HFFc6 (cell line): ENCODE results near the gene PCBP1. TPM values are rescaled to one million over a fixed set of nuclear protein-coding genes. Genes with fewer than 3 reads are reported as not detected.

Experiments
- DNase-seq: peaks from one replicate; pipeline ENCODE4 v3.0.0-alpha.2; 2018
- H3K27ac Mint-ChIP-seq: 2 replicates; pipeline ENCODE4 v1.8.0; 2020; ENCODE audit warnings: mild to moderate bottlenecking, mixed read lengths
- H3K27me3 Mint-ChIP-seq: 2 replicates; pipeline ENCODE4 v1.8.0; 2021; ENCODE audit warnings: mild to moderate bottlenecking, moderate library complexity, mixed read lengths; ENCODE audit not compliant: insufficient read depth
- H3K36me3 Mint-ChIP-seq: 2 replicates; pipeline ENCODE4 v1.8.0; 2021; ENCODE audit warnings: low read depth, mixed read lengths
- H3K4me1 Mint-ChIP-seq: 2 replicates; pipeline ENCODE4 v1.8.0; 2020; ENCODE audit warnings: low read depth, mixed read lengths
- H3K4me3 Mint-ChIP-seq: 2 replicates; pipeline ENCODE4 v1.8.0; 2020; ENCODE audit warnings: mild to moderate bottlenecking, moderate library complexity, mixed read lengths
- H3K9me3 Mint-ChIP-seq: 2 replicates; pipeline ENCODE4 v1.8.0; 2020; ENCODE audit warnings: mild to moderate bottlenecking, mixed read lengths
- long read RNA-seq: library from polyadenylated mRNA; unstranded; transcript quantifications from one replicate; pipeline ENCODE4 v2.0.0, GENCODE V29; 2019
- total RNA-seq, 6 experiments: library from RNA; stranded (reverse); fragmentation: NEBNext Ultra II Directional; extraction: Animal tissue kit (Norgen Biotek cat#: 25700); gene quantifications; 2 replicates in 1 of 6; 3 replicates in 5 of 6; pipeline ENCODE4 v1.2.3, GENCODE V29; 2021
- TF ChIP-seq, protein P1 (sequence below): fragments of 200-600 bp; sonication (generic); IDR thresholded peaks from 2 replicates; pipeline ENCODE4 v1.5.0; 2021; ENCODE audit warnings: antibody characterized with exemption, mild to moderate bottlenecking

The PCBP1 gene
- 100 to 1,000 TPM; 293 to 369 (median 361) TPM for total RNA-seq
- long read RNA-seq, transcript PCBP1-201 (1 exons, 1,750 nt): major isoform, 80 of 80 reads
- long read RNA-seq, partial matches to known transcripts: 0 of 80 reads
- long read RNA-seq, other reads (novel, unspliced or antisense): 0 of 80 reads

DNA sequence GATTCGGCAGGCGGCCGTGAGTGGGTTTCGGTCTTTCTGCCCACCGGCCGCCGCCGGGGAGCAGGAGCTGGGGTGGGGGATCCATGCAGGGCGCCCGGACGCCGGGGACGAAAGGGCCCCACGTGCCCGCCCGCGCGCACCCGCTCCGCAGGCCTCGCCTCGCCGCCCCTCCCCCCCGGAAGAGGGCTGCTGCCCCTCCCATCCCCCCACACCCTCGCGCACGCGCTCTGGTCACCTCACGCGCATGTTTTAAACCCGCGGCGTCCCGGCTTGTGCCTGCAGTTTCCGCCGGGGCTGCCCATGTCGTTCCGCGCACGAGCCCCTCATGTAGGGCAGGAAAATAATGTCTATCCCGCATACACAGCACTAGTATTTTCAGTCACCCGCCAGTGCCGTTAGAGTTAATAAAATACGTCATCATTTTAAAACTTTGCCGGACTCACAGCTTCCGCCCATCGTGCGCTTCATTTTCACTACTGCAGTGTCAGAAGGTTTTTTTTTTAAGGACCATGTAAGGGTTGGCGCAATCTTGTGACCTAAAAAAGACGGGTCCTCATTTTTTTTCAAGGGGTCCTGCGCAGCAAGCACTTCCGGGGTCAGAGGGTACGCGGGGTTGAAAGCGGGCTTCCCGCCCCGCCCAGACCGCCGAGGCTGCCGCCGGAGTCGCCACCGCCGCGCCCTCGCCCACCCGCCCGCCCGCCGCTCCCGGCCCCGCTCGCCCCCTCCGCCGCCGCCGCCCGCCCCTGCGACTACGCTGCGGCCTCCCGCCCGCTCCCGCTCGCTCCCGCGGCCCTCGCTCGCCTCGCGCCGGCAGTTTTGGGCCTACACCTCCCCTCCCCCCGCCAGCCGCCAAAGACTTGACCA is at the start of gene PCBP1:
TSS of gene PCBP1 (plus strand) at position 640 of the 864 bp plus-strand sequence. CDS start 267 bp downstream, outside the sequence.
- Mint-ChIP-seq H3K27me3 (peaks cover 6% of the 10 kb centered on the region), H3K27ac (peak within 1 kb of the TSS; percentile 100), H3K4me1 (peaks cover 49% of the 10 kb centered on the region), H3K36me3 (peaks cover 49% of the 10 kb centered on the region), H3K4me3 (peak within 1 kb of the TSS; percentile 98), H3K9me3 (no peaks in the 10 kb centered on the region)
- DNase-seq: peak; percentile 89
- TF ChIP-seq, protein P1, sequence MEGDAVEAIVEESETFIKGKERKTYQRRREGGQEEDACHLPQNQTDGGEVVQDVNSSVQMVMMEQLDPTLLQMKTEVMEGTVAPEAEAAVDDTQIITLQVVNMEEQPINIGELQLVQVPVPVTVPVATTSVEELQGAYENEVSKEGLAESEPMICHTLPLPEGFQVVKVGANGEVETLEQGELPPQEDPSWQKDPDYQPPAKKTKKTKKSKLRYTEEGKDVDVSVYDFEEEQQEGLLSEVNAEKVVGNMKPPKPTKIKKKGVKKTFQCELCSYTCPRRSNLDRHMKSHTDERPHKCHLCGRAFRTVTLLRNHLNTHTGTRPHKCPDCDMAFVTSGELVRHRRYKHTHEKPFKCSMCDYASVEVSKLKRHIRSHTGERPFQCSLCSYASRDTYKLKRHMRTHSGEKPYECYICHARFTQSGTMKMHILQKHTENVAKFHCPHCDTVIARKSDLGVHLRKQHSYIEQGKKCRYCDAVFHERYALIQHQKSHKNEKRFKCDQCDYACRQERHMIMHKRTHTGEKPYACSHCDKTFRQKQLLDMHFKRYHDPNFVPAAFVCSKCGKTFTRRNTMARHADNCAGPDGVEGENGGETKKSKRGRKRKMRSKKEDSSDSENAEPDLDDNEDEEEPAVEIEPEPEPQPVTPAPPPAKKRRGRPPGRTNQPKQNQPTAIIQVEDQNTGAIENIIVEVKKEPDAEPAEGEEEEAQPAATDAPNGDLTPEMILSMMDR: no peak

DNA sequence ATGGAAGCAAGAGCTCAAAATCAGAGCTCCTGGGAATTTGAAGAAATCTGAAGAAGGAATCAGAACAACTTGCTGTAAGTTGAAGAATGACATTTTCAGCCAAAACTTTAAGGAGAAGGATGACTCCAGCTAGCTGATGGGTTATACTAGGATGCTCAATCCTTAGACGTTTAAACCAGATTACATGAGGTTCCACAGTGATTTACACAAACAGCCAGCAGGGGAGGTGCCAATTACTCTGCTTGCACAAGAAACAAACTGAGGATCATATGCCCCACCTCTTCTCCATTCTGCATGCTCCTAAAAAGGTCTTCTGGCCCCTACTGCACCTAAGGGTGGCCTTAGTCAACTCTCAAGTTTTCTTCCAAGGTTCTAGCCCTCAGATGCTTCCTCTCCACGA is 47.9 kb upstream of the PCBP1 start:
- Mint-ChIP-seq H3K4me1 (peaks cover 40% of the 10 kb centered on the region), H3K27ac (no peak overlapping the region), H3K36me3 (0 out of 2 replicates have a peak, but pooled peaks cover 4% of the 10 kb centered on the region), H3K27me3 (no peaks in the 10 kb centered on the region; the same call in 1 of the 2 replicates), H3K4me3 (no peak overlapping the region), H3K9me3 (no peaks in the 10 kb centered on the region)
- no peak for DNase-seq
- TF ChIP-seq, protein P1: no peak

DNA sequence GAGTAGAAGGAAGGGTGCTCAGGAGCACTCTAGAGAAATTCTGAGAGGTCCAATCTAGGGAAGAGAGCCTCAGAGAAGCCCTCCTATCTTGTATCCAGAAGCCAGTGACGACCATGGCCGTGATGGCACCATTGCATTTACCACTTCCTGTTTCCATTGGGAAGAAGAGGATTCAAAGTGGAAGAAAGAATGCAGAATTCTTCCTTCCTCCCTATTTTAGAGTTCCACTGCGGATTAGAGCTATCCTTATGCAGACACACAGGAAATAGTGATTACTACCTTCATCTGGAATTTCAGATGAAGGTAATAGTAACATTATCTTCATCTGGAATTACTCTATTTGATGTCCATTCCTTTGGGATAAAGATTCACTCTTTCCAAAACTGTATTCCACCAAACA is 45.6 kb upstream of the PCBP1 start:
- DNase-seq: peak; percentile 7
- Mint-ChIP-seq H3K36me3 (0 out of 2 replicates have a peak, but pooled peaks cover 4% of the 10 kb centered on the region), H3K27me3 (no peaks in the 10 kb centered on the region; the same call in none of the 2 replicates), H3K27ac (peak overlapping the region; percentile 74), H3K4me1 (peaks cover 19% of the 10 kb centered on the region), H3K9me3 (no peaks in the 10 kb centered on the region), H3K4me3 (peak overlapping the region; percentile 55)
- TF ChIP-seq, protein P1: no peak

DNA sequence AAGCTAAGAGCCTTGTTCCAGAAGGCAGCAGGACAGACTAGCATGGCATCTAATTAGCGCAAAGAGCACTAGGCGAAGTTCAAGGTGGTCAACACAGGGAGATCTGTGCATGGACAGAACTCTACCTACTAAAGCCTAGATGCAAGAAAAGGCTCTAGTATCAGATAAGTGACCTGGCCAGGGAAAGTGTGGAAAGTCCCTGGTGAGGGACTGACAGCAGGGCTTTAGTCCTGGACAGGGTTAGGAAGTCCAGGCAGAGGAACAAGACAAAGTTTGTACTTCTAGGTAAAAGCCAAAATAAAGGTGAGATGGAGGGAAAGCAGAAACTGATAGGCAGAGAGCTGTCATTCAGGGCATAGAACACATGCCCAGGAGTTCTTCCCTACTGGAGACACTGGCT is 45.0 kb upstream of the PCBP1 start:
- Mint-ChIP-seq H3K27me3 (no peaks in the 10 kb centered on the region; the same call in none of the 2 replicates), H3K27ac (peak overlapping the region; percentile 57), H3K4me3 (no peak overlapping the region), H3K9me3 (no peaks in the 10 kb centered on the region), H3K36me3 (0 out of 2 replicates have a peak, but pooled peaks cover 4% of the 10 kb centered on the region), H3K4me1 (peaks cover 21% of the 10 kb centered on the region)
- TF ChIP-seq, protein P1: no peak
- no peak for DNase-seq

DNA sequence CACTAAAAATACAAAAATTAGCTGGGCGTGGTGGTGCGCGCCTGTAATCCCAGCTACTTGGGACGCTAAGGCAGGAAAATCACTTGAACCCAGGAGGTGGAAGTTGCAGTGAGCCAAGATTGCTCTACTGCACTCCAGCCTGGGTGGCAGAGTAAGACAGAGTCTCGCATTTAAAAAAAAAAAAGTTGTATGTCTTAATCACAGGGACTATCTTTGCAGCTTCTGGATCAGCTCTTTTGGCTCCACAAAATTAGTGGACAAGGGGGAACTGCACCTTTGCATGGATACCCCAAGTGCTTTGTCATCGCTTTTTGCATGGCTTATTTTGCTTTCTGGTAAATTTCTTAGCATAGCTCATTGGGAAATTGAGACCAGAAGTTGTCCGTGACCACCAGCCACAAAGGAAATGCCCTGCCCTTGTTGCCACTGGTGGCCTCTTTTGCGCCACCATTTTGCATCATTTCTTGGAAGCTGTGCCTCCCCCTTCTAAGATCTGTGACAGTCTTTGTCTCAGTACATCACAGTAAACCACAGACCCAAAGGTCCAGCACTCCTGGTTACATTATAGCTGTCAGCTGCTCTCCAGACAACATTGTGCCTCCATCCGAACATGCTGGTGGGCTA is 43.9 kb upstream of the PCBP1 start:
- no peak overlapping the region for H3K27ac Mint-ChIP-seq
- H3K4me3 Mint-ChIP-seq: no peak overlapping the region
- no peaks in the 10 kb centered on the region for H3K9me3 Mint-ChIP-seq
- H3K36me3 Mint-ChIP-seq: 0 out of 2 replicates have a peak, but pooled peaks cover 4% of the 10 kb centered on the region
- DNase-seq: no peak
- H3K4me1 Mint-ChIP-seq: peaks cover 26% of the 10 kb centered on the region
- TF ChIP-seq, protein P1: no peak
- no peaks in the 10 kb centered on the region; the same call in 1 of the 2 replicates for H3K27me3 Mint-ChIP-seq
